CD4-positive, alpha-beta T cell (primary cell): ENCODE results near the gene SSNA1. TPM values are rescaled to one million over a fixed set of nuclear protein-coding genes. Genes with fewer than 3 reads are reported as not detected.

Experiments used
- ATAC-seq: fragments of 200-7000 bp; cut with Tn5 transposase; one replicate; pipeline ENCODE4 v1.10.0; 2022; ENCODE audit warnings: mild to moderate bottlenecking; ENCODE audit not compliant: poor library complexity
- CTCF ChIA-PET: fragments of 350-600 bp; sonication (Branson Sonifier 250); formaldehyde crosslinking; loops from one replicate; lab custom pipeline; 2021; ENCODE audit warnings: antibody characterized with exemption, inconsistent platforms; lab: Charles Lee
- POLR2A ChIA-PET: fragments of 350-600 bp; sonication (Branson Sonifier 250); formaldehyde crosslinking; loops from one replicate; lab custom pipeline; 2021; ENCODE audit warnings: antibody characterized with exemption, inconsistent platforms; lab: Charles Lee
- DNase-seq, 14 experiments: peaks; one replicate each; pipeline ENCODE4 v3.0.0-alpha.2; 2013 to 2020; ENCODE audit warnings: mixed read lengths in 2 of 14
- H3K27ac ChIP-seq, 2 donors: one replicate each; pipeline versions ENCODE4 v1.5.1 to v1.7.0; 2013; ENCODE audit warnings: low read length in 2 of 2, low read depth in 1 of 2, mild to moderate bottlenecking in 1 of 2
- H3K27me3 ChIP-seq, 2 experiments: 1 replicate in 1 of 2; 2 replicates in 1 of 2; pipeline versions ENCODE4 v1.6.1 to v1.7.0; 2013; ENCODE audit warnings: low read length in 2 of 2, control low read depth in 1 of 2, mild to moderate bottlenecking in 1 of 2, moderate library complexity in 1 of 2; ENCODE audit not compliant: insufficient read depth in 2 of 2, control insufficient read depth in 1 of 2
- H3K36me3 ChIP-seq: one replicate; pipeline ENCODE4 v1.6.1; 2013; ENCODE audit warnings: low read length, control low read depth; ENCODE audit not compliant: insufficient read depth
- H3K4me1 ChIP-seq: one replicate; pipeline ENCODE4 v1.6.1; 2013; ENCODE audit warnings: low read length, control low read depth; ENCODE audit not compliant: insufficient read depth
- H3K4me3 ChIP-seq: one replicate; pipeline ENCODE4 v1.5.1; 2013; ENCODE audit warnings: mild to moderate bottlenecking, low read length, moderate library complexity
- H3K9me3 ChIP-seq, 2 experiments: 1 replicate in 1 of 2; 2 replicates in 1 of 2; pipeline versions ENCODE4 v1.6.1 to v1.7.0; 2013; ENCODE audit warnings: low read length in 2 of 2, mild to moderate bottlenecking in 2 of 2, control low read depth in 1 of 2, moderate library complexity in 1 of 2; ENCODE audit not compliant: control insufficient read depth in 1 of 2, insufficient read depth in 1 of 2
- H3K27ac Mint-ChIP-seq: one replicate; pipeline ENCODE4 v1.8.0; 2020; ENCODE audit warnings: mixed read lengths
- H3K27me3 Mint-ChIP-seq: one replicate; pipeline ENCODE4 v1.8.0; 2021; ENCODE audit warnings: mixed read lengths
- H3K36me3 Mint-ChIP-seq: one replicate; pipeline ENCODE4 v1.8.0; 2021; ENCODE audit warnings: low read depth, mixed read lengths
- H3K4me1 Mint-ChIP-seq: one replicate; pipeline ENCODE4 v1.8.0; 2021; ENCODE audit warnings: low read depth, mixed read lengths
- H3K4me3 Mint-ChIP-seq: one replicate; pipeline ENCODE4 v1.8.0; 2020; ENCODE audit warnings: mild to moderate bottlenecking, mixed read lengths
- H3K9me3 Mint-ChIP-seq: one replicate; pipeline ENCODE4 v1.8.0; 2020; ENCODE audit warnings: mixed read lengths
- intact Hi-C, 2 experiments: fragments of 100-400 bp; cut with DNase I in 1 of 2; cut with micrococcal nuclease in 1 of 2; formaldehyde crosslinking; loops; one replicate each; pipeline versions ENCODE4 v1.15.1 to v1.9.0; 2023 to 2025; cut with DNase I, micrococcal nuclease
- total RNA-seq, 174 experiments: library from RNA in 2 of 174; stranded (reverse) in 2 of 174; gene quantifications; one replicate each; pipeline ENCODE4 v1.2.3 and lab custom pipeline; 2021 to 2026
- TF ChIP-seq, protein P1 (sequence below): fragments of 200-600 bp; IDR thresholded peaks from one replicate; pipeline ENCODE4 v1.8.0; 2022; ENCODE audit warnings: antibody characterized with exemption, mild to moderate bottlenecking

The SSNA1 gene
- total RNA-seq, 2 experiments from 2014 or later, result 30.1 to 30.5 TPM

DNA sequence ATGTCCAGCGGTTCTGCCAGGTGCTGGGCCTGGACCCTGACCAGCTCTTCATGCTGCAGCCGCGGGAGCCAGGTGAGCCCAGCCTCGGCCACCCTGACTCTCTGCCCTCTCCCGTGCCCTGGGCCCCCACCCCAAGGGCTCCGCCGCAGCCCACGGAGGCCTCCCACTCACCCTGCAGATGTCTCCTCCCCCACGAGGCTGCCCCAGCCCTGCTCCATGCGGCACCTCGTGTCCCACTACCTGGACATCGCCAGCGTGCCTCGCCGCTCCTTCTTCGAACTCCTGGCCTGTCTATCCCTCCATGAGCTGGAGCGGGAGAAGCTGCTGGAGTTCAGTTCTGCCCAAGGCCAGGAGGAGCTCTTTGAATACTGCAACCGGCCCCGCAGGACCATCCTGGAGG, 26.1 kb downstream of the SSNA1 start:
- H3K27me3 Mint-ChIP-seq, result no peaks in the 10 kb centered on the region
- H3K4me3 Mint-ChIP-seq, result no peak overlapping the region
- H3K9me3 Mint-ChIP-seq, result no peaks in the 10 kb centered on the region
- CTCF ChIA-PET, result no interaction called here
- H3K36me3 ChIP-seq, result peaks cover 6% of the 10 kb centered on the region
- no peak overlapping the region for H3K4me3 ChIP-seq
- POLR2A ChIA-PET, result interaction anchor here (1.0 kb wide), 1 partner anchor 8 kb away, joined by 3 read pairs; no protein-coding TSS in a partner anchor
- H3K27ac Mint-ChIP-seq, result no peak overlapping the region
- H3K27me3 ChIP-seq, result no peaks in the 10 kb centered on the region
- H3K4me1 ChIP-seq, result no peaks in the 10 kb centered on the region
- no peaks in the 10 kb centered on the region for H3K4me1 Mint-ChIP-seq
- H3K27ac ChIP-seq, result no peak overlapping the region
- intact Hi-C loops, result no loop called here
- TF ChIP-seq, protein P1, sequence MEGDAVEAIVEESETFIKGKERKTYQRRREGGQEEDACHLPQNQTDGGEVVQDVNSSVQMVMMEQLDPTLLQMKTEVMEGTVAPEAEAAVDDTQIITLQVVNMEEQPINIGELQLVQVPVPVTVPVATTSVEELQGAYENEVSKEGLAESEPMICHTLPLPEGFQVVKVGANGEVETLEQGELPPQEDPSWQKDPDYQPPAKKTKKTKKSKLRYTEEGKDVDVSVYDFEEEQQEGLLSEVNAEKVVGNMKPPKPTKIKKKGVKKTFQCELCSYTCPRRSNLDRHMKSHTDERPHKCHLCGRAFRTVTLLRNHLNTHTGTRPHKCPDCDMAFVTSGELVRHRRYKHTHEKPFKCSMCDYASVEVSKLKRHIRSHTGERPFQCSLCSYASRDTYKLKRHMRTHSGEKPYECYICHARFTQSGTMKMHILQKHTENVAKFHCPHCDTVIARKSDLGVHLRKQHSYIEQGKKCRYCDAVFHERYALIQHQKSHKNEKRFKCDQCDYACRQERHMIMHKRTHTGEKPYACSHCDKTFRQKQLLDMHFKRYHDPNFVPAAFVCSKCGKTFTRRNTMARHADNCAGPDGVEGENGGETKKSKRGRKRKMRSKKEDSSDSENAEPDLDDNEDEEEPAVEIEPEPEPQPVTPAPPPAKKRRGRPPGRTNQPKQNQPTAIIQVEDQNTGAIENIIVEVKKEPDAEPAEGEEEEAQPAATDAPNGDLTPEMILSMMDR, result no peak
- ATAC-seq, result no peak
- DNase-seq, result no peak
- H3K36me3 Mint-ChIP-seq, result no peaks in the 10 kb centered on the region
- H3K9me3 ChIP-seq, result no peaks in the 10 kb centered on the region

DNA sequence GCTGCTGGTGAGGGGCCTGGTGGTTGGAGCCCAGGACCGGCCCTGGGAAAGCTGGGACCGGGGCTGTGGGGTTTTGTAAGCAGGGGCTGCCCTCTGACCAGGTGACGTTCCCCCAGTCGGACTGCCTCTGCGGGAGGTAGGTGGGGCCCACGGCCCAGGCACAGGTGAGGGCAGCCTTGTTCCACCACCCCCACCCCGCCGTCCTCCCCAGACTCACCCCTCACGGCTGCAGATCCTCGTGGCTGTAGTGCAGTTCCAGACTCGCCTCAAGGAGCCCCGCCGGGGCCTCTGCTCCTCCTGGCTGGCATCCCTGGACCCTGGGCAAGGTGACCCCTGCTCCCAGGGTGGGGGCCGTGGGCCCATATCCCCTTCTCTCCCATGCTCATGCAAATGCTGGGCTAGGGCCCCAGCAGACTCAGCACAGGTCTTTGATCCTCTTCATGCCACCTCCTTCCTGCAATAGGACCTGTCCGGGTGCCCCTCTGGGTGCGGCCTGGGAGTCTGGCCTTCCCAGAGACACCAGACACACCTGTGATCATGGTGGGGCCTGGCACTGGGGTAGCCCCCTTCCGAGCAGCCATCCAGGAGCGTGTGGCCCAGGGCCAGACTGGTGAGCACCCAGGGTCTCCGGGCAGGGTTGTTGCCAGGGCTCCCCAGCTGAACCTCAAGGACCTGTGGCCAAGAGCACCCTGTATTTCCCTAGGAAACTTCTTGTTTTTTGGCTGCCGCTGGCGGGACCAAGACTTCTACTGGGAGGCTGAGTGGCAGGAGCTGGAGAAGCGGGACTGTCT, 26.9 kb downstream of the SSNA1 start:
- Histone ChIP-seq H3K4me1 (no peaks in the 10 kb centered on the region), H3K27me3 (no peaks in the 10 kb centered on the region), H3K27ac (no peak overlapping the region), H3K9me3 (no peaks in the 10 kb centered on the region), H3K36me3 (peaks cover 6% of the 10 kb centered on the region), H3K4me3 (no peak overlapping the region)
- ChIA-PET CTCF (no interaction called here), POLR2A (interaction anchor here (1.0 kb wide), 2 partner anchors 7 to 11 kb away, joined by 3 read pairs; no protein-coding TSS in a partner anchor)
- no peaks in the 10 kb centered on the region for H3K27me3 Mint-ChIP-seq
- DNase-seq (no peak), ATAC-seq (no peak)
- H3K9me3 Mint-ChIP-seq, result no peaks in the 10 kb centered on the region
- TF ChIP-seq, protein P1, result no peak
- no peaks in the 10 kb centered on the region for H3K36me3 Mint-ChIP-seq
- no peaks in the 10 kb centered on the region for H3K4me1 Mint-ChIP-seq
- H3K4me3 Mint-ChIP-seq, result no peak overlapping the region
- intact Hi-C loops, result no loop called here
- no peak overlapping the region for H3K27ac Mint-ChIP-seq

DNA sequence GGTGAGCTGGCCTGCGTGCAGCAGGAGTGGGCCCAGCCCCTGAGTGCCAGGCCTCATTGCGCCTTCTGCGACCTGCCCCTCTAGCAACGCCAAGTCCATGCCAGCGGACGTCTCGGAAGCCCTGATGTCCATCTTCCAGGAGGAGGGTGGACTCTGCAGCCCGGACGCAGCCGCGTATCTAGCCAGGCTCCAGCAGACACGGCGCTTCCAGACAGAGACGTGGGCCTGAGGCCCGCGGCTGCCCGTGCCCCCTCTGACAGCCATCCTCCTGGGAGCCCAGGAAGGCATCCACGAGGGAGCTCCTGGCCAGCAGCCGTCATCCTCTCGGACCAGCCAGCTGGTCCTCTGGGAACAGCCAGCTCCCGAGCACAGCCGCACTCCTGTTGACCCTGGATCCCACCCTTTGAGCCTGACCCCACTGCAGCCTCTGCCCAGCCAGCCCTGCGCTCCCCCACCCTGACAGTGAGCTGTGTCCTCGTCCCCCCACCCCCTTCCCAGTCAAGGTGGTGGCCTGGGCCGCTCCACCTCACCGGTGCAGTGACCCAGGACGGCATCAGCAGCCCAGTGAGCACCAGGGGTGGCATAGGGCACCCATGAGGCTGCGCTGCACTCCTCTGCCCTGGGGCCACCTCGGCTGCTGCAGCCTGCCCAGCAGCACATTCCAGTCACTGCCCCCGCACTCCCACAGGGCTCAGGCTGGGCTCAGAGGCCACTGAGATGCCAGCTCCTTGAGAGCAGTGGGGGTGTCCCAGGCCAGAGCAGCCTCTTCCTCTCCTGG, 27.9 kb downstream of the SSNA1 start:
- ChIA-PET CTCF (no interaction called here), POLR2A (interaction anchor here (1.0 kb wide), 1 partner anchor 12 kb away, joined by 3 read pairs; no protein-coding TSS in a partner anchor)
- intact Hi-C loops, result no loop called here
- Mint-ChIP-seq H3K36me3 (no peaks in the 10 kb centered on the region), H3K4me1 (no peaks in the 10 kb centered on the region), H3K4me3 (no peak overlapping the region), H3K27ac (no peak overlapping the region), H3K9me3 (no peaks in the 10 kb centered on the region), H3K27me3 (no peaks in the 10 kb centered on the region)
- no peaks in the 10 kb centered on the region for H3K9me3 ChIP-seq
- TF ChIP-seq, protein P1, result no peak
- DNase-seq (no peak), ATAC-seq (no peak)
- H3K36me3 ChIP-seq, result peaks cover 6% of the 10 kb centered on the region
- H3K4me1 ChIP-seq, result peaks cover under 1% of the 10 kb centered on the region
- H3K4me3 ChIP-seq, result no peak overlapping the region
- no peaks in the 10 kb centered on the region for H3K27me3 ChIP-seq
- H3K27ac ChIP-seq, result no peak overlapping the region
